ENCODE results near the gene CDK6.
"Not testable (repeated sequence)": the region's sequence is repeated elsewhere in the genome, so short reads cannot be mapped to it uniquely, and the experiment has no call there.

The CDK6 gene

DNA sequence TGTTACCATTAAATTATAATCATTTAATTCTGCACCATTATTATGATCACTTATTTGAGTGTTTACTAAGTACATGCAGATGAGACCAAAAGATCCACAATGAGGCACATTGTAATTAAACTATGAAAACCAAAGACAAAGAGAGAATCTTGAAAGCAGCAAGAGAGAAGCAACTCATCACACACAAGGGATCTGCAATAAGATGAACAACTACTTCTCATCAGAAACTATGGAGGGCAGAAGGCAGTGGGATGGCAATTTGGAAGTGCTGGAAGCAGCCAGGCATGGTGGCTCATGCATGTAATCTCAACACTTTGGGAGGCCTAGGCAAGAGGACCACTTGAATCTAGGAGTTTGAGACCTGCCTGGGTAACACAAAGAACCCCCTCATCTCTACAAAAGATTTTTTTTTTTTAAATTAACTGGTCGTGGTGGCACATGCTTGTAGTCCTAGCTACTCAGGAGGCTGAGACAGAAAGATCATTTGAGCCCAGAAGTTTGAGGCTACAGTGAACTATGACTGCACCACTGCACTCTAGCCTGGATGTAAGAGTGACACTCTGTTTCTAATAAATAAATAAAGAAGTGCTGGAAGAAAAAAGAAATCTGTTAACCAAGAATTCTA lies 47.7 kb downstream of the CDK6 start:
- no peak for DNase-seq

DNA sequence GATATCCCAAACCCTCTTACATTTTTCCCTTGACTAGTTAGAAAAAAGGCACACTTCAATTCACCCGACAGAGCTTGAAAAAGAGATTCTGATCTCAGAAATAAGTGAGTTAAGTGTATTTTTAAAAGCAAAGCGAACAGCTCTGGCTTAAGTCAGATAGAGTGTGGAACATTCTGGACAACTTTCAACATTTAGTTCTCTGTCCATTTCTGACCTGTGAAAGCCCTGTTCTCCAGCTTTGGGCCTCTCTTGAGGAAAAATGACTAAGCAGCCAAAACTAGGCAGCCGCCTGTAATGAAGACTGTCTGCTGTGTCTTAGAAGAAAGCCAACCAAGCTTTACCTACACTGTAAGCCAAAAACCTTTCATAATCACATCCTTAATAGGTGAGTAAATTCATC lies 50.5 kb downstream of the CDK6 start:
- DNase-seq, result no peak

DNA sequence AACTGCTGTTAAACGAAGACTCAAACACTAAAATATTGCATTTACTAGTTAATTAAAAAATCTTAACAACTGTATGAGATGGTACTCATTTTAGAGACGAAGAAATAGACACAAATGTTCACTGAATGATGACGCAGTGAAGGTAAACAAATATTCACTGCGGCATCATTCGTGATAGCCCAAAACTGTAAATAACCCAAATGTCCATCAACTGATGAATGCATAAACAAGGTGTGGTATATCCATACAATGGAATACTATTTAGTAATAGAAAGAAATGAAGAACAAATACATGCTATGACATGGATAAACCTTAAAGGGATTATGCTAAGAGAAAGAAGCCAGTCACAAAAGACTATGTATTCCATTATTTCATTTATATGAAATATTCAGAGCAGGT lies 51.4 kb downstream of the CDK6 start:
- no peak for DNase-seq

DNA sequence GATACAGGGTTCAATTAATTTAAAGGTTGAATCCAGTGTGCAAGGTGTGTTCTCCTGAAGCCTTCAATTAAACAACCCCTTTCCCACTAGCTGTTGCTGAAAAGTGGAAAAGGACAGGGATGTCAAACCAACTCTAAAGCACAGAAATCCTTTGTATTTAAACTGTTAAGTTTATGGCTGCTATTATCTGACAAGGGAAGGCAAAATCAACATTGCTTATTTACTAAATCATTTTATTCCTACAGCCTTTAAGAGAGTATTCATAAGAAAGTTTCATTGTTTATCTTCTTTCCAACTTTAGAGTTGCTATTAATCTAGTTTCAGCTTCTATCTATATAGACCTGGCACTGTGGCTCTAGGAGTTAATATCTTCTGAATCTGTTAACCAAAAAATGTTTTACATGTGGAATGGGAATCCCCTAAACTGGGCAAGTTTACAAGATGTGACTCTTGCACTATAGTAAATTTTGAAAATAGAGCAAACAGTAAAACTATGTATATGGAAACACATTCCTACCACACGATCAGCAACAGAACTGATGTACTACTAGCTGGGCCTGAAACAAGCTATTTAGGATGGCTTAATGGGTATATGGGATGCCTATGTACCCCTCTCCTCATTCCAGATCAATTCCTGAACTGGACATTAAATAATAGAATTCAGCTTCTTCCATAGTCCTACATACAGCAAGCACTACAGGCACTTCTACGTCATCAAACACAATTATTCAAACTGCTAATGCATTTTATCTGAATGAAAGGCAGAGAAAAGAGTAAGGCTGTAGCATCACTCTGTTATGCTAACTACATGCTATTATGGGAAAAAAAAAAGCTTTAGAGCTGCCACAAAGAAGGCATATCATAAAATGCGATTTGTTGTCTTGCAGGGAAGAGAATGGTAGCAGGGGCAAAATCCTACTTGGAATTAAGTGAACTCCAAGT lies 52.8 kb downstream of the CDK6 start:
- no peak for DNase-seq

DNA sequence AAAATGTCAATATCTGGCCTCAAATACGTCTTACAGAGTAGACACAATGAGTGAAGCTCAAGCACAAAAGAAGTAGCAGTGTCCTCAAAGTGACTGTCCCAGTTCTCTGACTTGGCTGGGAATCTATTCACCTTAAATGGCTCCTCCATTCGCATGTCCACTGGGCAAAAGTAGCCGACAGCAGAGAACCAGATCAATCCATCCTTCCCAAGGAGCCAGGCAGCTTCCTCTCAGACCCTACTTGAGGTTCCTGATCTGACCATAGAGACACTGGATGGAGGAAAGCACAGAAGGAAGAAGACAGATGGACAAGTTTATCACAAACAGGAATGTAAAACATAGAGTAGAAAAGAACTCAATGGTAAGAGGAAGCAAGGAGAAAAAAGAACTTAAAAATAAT lies 53.5 kb downstream of the CDK6 start:
- DNase-seq, result no peak

DNA sequence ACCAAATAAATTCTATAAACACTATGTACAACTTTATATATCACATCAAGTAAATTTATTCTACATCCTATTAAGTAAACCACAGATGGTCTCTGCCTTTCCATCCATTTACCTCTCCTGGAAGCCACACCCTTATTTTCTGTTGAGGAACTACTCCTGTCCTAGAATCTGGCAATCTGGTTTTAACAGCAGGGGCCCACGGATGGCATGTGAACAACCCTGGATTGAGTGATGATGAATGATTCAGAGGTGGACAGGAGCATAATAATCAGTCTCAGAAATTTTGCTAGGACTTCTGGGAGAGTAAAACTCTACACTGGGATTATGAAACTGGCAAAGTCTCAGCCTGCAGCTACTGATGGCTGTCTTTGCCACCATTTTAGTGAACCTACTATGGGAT lies 54.1 kb downstream of the CDK6 start:
- no peak for DNase-seq

DNA sequence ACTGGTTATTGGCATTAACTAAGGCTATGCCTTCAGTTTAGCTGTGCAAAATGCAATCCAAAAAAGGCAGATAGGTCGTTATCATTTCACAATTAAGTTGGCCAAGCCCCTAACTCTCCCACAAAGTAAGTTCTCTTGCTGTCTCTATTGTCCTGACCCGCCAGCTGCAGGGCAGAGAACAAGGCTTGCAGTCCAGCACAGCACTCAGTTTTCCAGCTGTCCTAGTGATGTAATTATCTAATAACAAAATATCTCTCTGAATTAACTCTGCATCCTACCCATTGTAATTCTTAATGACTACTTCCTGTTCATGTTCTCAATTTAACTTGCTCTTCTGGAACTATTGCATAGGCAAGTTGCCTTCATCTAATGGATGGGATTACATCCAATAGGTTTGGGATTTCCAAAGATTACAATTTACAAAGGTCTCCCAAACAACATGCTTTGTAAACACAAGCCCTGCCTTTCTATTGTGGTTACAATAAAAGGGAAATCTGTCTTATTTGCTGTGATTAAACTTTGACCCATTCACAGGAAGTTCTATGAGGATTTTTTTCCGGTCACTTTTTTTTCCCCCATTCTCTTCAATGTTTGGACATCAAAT lies 55.2 kb downstream of the CDK6 start:
- DNase-seq, result no peak

DNA sequence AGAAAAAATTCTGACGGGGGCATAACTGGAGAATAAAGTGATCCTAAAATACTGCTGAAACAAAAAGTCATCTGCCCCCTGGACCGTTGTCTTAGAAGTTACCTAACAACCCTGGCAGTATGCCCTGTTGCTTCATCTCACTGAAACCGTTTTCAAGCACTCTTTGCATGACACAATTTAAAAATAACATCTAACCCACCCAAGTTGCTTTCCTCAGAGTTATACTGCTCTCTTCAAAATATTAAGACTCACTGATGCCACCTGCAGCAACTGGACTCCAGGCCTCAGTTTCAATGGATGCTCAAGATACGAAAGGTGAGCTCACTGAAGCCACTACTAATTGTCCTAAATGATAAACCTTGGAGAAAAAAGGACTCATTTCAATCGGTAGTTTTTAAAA lies 57.4 kb downstream of the CDK6 start:
- DNase-seq, result no peak

DNA sequence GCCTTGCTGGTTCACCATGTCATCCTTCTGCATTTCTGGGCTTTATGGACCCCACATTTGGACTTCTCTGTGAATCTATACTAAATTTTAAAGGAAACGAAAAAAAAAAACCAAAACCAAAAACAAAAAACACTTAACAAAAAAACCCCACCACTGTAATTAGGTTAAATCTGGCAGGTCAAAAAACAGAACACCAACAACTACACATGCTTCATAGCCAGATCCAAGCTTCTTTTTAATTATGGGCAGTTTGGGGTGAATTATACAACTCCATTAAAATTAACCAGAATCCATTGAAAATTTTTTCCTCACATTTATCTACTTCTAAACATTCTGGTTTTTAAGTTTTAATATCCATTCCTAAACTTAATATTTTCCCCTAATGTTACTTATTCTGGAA lies 58.4 kb downstream of the CDK6 start:
- DNase-seq, result no peak

DNA sequence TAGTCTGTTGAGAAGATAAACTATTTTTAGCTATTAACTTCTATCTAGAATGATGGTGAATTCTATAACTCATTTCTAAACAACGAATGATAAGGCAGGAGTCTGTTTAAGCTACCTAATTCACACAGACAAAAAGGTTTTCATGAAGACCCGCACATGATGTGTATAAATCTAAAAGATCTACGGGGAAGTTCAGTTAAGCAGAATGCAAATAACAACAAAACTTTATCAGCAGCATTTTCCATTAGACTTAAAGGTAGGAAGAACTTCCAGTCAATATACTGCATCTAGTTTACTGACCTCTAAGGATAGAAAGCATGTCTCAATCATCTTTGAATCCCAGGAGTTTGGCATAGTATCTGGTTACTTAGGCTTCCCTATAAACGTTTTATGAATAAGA lies 62.6 kb downstream of the CDK6 start:
- no peak for DNase-seq

DNA sequence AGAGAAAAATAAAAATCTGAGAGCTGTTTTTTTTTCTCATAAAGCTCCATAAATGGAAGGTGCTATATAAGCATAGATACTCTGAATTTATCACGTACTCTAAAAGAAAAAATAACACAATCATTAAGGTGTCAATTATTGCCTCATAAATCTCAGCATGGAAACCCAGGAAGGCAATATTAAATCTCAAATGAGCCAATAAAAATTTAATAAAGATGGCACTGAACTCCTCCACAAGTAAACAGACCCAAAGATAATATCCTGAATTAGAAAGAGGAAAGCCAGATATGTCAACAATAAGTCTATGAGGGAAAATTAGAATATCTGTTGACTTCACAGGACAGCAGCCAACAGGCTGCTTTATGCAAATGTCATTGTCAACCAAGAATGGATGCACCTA lies 66.5 kb downstream of the CDK6 start:
- DNase-seq, result no peak

DNA sequence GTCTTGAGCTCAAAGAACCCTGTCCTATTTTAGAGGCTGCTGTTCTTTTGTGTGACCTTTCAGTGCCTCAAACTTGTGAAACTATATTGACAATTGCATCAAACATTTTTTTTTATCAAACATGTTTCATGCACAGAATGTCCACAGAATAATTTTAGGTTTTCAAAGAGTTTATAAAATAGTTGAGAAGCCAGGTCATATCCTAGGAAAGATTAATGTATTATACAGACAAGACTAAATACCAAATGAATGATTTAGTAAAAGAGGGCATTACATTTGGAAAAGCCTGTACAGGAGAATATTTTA lies 67.0 kb downstream of the CDK6 start:
- DNase-seq, result no peak

DNA sequence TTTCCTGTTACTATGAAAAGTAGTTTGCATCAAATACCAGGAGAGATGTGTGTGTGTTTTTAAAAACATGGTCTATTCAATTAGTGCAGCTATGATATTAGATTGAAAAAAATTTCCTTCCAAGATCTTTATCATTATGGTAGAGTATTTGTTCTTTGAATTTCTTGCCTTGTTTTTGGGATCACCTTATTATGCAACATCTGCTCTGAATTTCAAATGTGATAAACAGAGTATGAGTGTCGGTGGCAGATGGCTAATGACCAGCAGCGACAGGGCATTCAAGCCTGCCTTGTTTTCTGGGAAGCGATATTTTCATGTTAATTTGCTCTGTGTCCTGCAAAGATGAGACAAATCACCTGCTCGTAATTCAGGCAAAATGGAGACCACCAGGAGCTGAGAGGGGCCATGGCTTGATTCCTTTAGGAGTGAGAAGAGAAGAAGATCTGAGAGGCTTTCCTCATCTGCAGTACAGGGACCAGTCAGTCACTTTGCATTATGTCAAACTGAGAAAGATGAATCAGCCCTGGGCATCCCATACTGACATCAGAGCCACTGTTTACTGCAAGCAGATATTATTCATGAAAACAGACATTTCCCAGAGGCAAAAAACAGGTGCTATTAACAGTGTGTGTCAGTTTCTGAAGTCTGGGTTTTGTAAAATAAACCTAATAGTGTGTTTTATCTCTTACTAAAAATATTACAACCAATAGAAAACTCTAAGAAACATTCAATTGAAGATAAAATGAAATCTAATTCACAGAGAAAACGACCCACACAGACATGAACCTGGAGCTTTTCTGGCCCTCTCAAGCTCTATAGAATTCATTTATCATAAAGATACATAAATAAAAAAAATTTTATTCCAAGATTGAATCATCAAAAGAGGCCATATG lies 67.6 kb downstream of the CDK6 start:
- no peak for DNase-seq

DNA sequence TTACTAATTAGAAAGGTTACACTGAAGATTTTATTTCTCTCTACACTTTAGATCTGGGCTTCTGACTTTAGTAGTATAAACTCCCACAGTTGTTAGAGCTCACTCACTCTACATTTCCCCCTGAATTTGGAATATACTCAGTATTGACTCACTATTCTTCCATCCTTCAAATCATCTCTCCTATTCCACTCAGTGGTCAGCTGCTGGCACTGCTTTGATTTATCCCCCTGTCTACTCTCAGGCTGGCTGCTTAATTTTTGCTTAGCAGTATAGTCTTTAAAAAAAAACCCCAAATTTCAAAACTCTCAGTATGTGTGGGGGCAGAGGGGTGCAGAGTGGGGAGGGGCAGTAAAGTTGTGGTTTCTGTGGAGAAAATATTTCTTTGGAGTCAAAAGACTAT lies 68.9 kb downstream of the CDK6 start:
- DNase-seq, result no peak

DNA sequence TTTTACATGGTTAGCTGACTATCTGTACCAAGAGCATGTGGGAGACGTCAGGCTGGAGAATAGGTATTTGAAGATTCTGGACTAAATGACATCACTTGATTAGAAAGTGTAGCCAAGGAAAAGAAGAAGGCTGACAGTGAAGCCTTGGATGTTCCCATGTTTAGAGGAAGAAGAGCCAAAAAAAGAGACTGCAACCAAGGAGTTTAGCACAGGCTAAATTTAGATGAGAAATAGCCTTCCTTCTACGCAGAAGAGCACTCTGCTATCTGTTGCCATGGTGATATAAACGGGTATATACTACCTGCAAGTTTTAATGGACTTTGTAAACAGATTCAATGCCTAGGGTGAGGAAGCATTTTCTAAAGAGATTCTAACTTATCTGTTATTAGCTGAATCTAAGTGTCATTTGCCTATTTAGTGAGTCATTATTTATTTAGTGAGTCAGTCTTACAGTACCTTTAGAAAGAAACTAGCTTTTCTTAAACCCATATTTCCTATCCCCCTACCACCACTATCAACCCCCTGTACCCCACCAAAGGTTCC lies 69.8 kb downstream of the CDK6 start:
- no peak for DNase-seq

DNA sequence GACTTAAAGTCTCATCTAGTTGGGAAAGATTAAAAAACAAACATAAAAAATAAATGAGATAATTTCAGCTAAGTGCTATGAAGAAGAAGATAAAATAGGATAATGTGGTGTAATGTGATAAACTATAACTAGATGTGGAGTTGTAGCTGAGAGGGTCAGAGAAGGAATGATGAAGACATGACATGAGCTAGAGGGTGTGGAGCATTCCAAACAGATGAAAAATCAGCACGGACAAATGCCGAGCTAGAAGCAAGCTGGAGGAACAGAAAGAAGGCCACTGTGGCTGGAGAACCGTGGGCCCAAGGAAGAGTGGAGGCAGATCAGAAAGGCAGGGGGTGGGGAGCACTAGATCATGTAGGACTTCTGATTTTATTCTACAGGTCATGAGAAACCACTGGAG lies 70.6 kb downstream of the CDK6 start:
- DNase-seq, result no peak

DNA sequence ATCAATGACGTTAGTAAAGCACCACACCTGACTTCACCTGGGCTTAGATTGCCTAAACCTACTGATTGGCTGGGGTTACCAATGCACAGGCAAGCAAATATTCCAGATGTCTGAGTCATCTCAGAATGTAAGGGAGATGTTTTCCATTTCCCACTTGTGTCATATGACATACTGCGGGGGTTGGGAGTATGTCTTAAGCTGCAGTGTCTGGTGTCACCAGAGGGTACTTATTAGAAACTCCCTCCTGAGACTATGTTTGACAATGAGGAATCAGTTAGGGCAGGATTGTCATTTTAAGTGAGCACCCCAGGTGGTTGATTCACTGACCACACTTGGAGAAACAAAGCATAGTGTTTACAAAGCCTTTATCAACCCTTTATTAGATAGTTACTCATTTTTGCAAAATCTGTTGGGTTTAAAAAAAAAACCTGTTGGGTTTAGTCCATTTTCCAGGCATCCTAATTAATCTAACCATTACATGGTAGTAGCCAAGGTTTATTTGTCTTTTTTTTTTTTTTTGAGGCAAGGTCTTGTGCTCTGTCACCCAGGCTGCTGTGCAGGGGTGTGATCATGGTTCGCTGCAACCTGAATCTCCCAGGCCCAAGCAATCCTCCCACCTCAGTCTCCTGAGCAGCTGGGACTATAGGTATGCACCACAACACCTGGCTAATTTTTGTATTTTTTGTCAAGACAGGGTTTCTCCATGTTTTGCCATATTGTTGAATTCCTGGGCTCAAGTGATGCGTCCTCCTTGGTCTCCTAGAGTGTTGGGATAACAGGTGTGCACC lies 72.5 kb downstream of the CDK6 start:
- DNase-seq, result no peak

DNA sequence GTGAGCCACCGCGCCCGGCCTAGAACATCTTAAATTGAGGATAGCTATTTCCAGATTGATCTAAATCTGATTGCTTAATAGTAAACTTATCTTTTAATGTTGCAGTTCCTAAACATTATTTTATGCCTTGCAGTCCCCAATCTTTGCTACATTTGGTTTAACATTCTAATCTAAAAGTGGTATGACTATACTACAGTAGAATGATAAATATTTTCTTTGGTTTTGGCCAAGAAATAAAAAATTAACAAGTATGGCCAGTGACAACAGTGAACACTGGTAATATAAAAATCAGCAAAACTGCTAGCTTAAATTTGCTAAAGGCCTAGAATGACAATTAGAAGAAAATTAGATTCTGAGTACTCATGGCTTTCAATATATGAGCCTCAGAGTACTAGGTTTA lies 73.5 kb downstream of the CDK6 start:
- no peak for DNase-seq

DNA sequence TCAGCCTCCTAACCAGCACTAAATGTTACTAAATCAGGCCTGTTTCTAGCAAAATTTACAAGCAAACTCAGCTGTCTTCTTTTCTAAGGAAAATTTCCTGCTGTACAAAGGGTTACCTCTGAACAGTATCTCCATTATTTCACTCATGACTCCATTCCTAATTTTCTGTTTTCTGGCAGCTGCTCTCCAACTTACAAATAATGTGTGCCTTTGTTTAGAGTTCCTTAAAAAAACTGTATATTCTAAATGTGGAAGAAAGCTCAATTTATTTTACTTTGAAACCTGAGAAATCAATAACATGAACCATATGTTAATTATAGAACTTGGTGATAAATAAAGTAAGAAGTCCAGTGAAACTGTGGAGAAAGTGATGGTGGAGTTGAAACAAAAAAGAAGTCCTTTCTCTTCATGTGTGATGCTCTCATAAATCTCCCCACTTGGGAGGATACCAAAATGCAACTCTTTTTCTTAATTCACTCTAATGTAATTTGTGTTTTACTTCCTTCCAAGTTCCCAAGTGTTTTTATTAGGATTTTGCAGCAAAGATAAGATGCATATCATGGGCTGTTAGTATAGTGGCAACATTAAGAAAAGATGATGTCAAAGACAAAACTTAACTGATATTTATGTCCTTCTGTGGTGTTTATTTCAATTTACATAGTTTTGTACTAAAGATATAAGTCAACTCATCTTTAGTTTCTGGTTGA lies 74.8 kb downstream of the CDK6 start:
- DNase-seq, result no peak

DNA sequence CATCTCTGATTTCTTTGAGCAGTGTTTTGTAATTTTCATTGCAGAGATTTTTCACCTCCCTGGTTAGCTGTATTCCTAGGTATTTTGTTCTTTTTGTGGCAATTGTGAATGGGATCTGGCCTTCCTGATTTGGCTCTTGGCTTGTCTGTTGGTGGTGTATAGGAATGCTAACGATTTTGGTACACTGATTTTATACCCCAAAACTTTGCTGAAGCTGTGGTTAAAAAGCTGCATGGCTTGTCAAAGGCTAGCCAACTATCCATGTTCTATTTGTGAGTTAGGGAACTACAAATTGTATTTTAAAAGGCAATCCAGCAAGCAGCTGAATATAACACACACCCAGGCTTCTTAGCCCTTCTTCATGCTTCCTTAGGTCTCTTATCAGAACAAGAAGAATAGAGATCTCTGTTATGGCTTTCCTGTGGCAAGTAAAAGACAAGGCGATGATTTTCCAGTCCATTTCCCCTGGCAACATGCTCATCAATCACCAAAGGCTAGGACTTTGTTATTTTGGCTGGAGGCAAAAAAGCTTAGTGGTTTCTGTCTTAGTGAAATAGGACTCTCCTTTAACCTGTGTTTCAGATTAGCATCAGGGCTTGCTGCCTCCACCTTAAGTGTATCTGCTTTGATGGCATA lies 77.5 kb downstream of the CDK6 start:
- DNase-seq, result no peak

DNA sequence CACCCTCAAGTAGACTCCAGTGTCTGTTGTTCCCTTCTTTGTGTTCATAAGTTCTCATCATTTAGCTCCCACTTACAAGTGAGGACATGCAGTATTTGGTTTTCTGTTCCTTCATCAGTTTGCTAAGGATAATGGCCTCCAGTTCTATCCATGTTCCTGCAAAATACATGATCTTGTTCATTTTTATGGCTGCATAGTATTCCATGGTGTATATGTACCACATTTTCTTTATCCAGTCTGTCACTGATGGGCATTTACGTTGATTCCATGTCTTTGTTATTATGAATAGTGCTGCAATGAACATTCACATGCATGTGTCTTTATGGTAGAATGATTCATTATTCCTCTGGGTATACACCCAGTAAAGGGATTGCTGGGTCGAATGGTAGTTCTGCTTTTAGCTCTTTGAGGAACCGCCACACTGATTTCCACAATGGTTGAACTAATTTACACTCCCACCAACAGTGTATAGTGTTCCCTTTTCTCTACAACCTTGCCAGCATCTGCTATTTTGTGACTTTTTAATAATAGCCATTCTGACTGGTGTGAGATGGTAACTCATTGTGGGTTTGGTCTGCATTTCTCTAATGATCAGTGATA lies 79.0 kb downstream of the CDK6 start:
- not testable (repeated sequence) for DNase-seq

Measured in stimulated activated CD4-positive, alpha-beta T cell treated with anti-CD3 and anti-CD28 coated beads, Interleukin-4, amount 100 ng/mL, for 1 hour (primary cell).